WTC11 (cell line): Measurements from ENCODE around the gene CSPG4. TPM values are rescaled to one million over a fixed set of nuclear protein-coding genes. Genes with fewer than 3 reads are reported as not detected.
A peak's percentile ranks its signal among the peaks of the same experiment; 100 is the strongest.

Experiments
- ATAC-seq: fragments of 200-7000 bp; cut with Tn5 transposase; 2 replicates; pipeline ENCODE4 v1.10.0; 2021; ENCODE audit warnings: mild to moderate bottlenecking, moderate library complexity
- CTCF ChIA-PET: fragments of 300-600 bp; sonication (Branson Sonifier 250); formaldehyde crosslinking; loops from one replicate; lab custom pipeline; 2021; ENCODE audit warnings: antibody characterized with exemption; lab: Charles Lee
- POLR2A ChIA-PET: fragments of 350-600 bp; sonication (Branson Sonifier 250); formaldehyde crosslinking; loops from one replicate; lab custom pipeline; 2021; ENCODE audit warnings: antibody characterized with exemption; lab: Charles Lee
- DNase-seq: peaks from one replicate; pipeline ENCODE4 v3.0.0; 2021; ENCODE audit warnings: low spot score
- H3K27ac Mint-ChIP-seq: 2 replicates; pipeline ENCODE4 v1.8.0; 2021; ENCODE audit warnings: mixed read lengths
- H3K27me3 Mint-ChIP-seq: 2 replicates; pipeline ENCODE4 v1.8.0; 2021; ENCODE audit warnings: low read depth, mild to moderate bottlenecking, moderate library complexity, mixed read lengths
- H3K36me3 Mint-ChIP-seq: 2 replicates; pipeline ENCODE4 v1.8.0; 2021; ENCODE audit warnings: mixed read lengths
- H3K4me1 Mint-ChIP-seq: 2 replicates; pipeline ENCODE4 v1.8.0; 2022; ENCODE audit warnings: mixed read lengths
- H3K4me3 Mint-ChIP-seq: 2 replicates; pipeline ENCODE4 v1.8.0; 2021; ENCODE audit warnings: mild to moderate bottlenecking, moderate library complexity, mixed read lengths
- H3K9me3 Mint-ChIP-seq: 2 replicates; pipeline ENCODE4 v1.8.0; 2021; ENCODE audit warnings: mixed read lengths
- ATF1 ChIP-seq: sonication (generic); formaldehyde crosslinking; IDR thresholded peaks from 2 replicates; pipeline ENCODE4 v1.8.1; 2023; ENCODE audit warnings: mild to moderate bottlenecking, moderate library complexity, missing genetic modification reagents
- CREB1 ChIP-seq: sonication (generic); formaldehyde crosslinking; IDR thresholded peaks from 2 replicates; pipeline ENCODE4 v1.8.0; 2023; ENCODE audit warnings: mild to moderate bottlenecking, missing genetic modification reagents
- FOXJ3 ChIP-seq: sonication (generic); formaldehyde crosslinking; IDR thresholded peaks from 2 replicates; pipeline ENCODE4 v1.9.0; 2021; ENCODE audit warnings: missing genetic modification reagents, mild to moderate bottlenecking, borderline replicate concordance
- FOXP1 ChIP-seq: sonication (generic); formaldehyde crosslinking; IDR thresholded peaks from 2 replicates; pipeline ENCODE4 v1.8.0; 2022; ENCODE audit warnings: missing genetic modification reagents, mild to moderate bottlenecking, moderate library complexity, borderline replicate concordance
- HMGA2 ChIP-seq: fragments of 250-450 bp; sonication (Bioruptor Pico); IDR thresholded peaks from 2 replicates; pipeline ENCODE4 v1.4.0; 2021; ENCODE audit warnings: mild to moderate bottlenecking, moderate library complexity
- IRF2 ChIP-seq: sonication (generic); formaldehyde crosslinking; IDR thresholded peaks from 2 replicates; pipeline ENCODE4 v1.8.0; 2022; ENCODE audit warnings: low read depth, missing genetic modification reagents, borderline replicate concordance
- NR2C2 ChIP-seq: sonication (generic); formaldehyde crosslinking; IDR thresholded peaks from 2 replicates; pipeline ENCODE4 v1.8.0; 2022; ENCODE audit warnings: mild to moderate bottlenecking, missing genetic modification reagents
- NR3C1 ChIP-seq: sonication (generic); formaldehyde crosslinking; conservative IDR thresholded peaks from 2 replicates; pipeline ENCODE4 v1.8.1; 2023; ENCODE audit warnings: low read depth, mild to moderate bottlenecking, missing genetic modification reagents
- RELA ChIP-seq: sonication (generic); formaldehyde crosslinking; IDR thresholded peaks from 2 replicates; pipeline ENCODE4 v1.8.1; 2022; ENCODE audit warnings: missing genetic modification reagents, mild to moderate bottlenecking, borderline replicate concordance
- TCF7 ChIP-seq: sonication (generic); formaldehyde crosslinking; IDR thresholded peaks from 2 replicates; pipeline ENCODE4 v1.8.0; 2022; ENCODE audit warnings: mild to moderate bottlenecking, low read depth, missing genetic modification reagents, moderate library complexity
- ZBTB21 ChIP-seq: sonication (generic); formaldehyde crosslinking; IDR thresholded peaks from 2 replicates; pipeline ENCODE4 v1.8.1; 2023; ENCODE audit warnings: mild to moderate bottlenecking, missing genetic modification reagents, borderline replicate concordance
- ZNF219 ChIP-seq: sonication (generic); formaldehyde crosslinking; IDR thresholded peaks from 2 replicates; pipeline ENCODE4 v1.8.0; 2023; ENCODE audit warnings: missing genetic modification reagents, mild to moderate bottlenecking, borderline replicate concordance
- ZNF317 ChIP-seq: sonication (generic); formaldehyde crosslinking; IDR thresholded peaks from 2 replicates; pipeline ENCODE4 v1.8.1; 2023; ENCODE audit warnings: low read depth, mild to moderate bottlenecking, moderate library complexity, missing genetic modification reagents, borderline replicate concordance
- total RNA-seq: library from RNA; stranded (reverse); gene quantifications from 3 replicates; pipeline ENCODE4 v1.2.3, GENCODE V29; 2021
- TF ChIP-seq, protein P1 (sequence below): fragments of 250-450 bp; sonication (Bioruptor Pico); IDR thresholded peaks from 2 replicates; pipeline ENCODE4 v1.9.0; 2021; ENCODE audit warnings: mild to moderate bottlenecking, borderline replicate concordance
- TF ChIP-seq, protein P2 (sequence below): sonication (generic); formaldehyde crosslinking; IDR thresholded peaks from 2 replicates; pipeline ENCODE4 v1.8.1; 2023; ENCODE audit warnings: mild to moderate bottlenecking, missing genetic modification reagents
- TF ChIP-seq, protein P3 (sequence below): sonication (generic); formaldehyde crosslinking; IDR thresholded peaks from 2 replicates; pipeline ENCODE4 v1.8.1; 2023; ENCODE audit warnings: mild to moderate bottlenecking, missing genetic modification reagents
- TF ChIP-seq, protein P4 (sequence below): fragments of 250-450 bp; sonication (Bioruptor Pico); conservative IDR thresholded peaks from 2 replicates; pipeline ENCODE4 v1.9.0; 2021; ENCODE audit warnings: mild to moderate bottlenecking
- TF ChIP-seq, protein P5 (sequence below): sonication (generic); formaldehyde crosslinking; conservative IDR thresholded peaks from 2 replicates; pipeline ENCODE4 v1.8.1; 2022; ENCODE audit warnings: mild to moderate bottlenecking, missing genetic modification reagents
- TF ChIP-seq, protein P6 (sequence below): sonication (generic); formaldehyde crosslinking; IDR thresholded peaks from 2 replicates; pipeline ENCODE4 v1.8.1; 2022; ENCODE audit warnings: missing genetic modification reagents, borderline replicate concordance
- TF ChIP-seq, protein P7 (sequence below): sonication (generic); formaldehyde crosslinking; IDR thresholded peaks from 2 replicates; pipeline ENCODE4 v1.8.1; 2022; ENCODE audit warnings: mild to moderate bottlenecking, moderate library complexity, missing genetic modification reagents

Gene CSPG4
- total RNA-seq, 1 experiment from 2014 or later: 2.9 TPM

DNA sequence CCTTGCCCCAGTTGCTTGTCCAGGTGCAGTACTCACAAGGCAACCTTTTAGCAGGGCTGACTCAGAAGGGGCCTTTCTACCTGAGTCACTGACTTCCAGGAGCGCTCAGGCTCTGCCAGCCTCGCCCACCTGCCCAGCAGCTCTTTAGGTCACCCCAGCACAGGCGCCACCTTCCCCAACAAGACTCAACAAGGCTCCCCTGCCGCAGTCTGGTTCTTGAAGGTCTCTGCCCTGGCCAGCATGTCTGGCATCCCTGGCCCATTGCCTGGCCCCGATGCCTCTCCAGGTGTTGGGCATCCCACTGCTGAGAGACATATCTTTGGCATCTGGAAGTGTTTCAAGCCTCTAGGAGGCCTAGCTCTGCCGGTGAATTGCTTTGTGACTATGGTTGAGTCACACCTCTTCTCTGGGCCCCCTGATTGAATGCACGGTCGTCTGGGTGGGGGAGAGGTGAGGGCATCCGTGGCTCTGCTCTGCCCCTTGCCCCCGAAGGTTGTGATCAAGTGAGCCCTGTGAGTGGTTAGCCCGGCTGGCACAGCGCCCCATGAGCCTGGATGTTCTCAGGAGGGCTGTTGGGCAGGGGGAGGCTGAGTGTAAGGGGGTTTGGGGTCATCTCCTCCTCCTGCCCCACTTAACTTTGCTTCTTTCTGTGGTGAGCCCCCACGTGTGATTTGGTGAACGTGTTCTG lies 43.3 kb downstream of the CSPG4 start:
- no peaks in the 10 kb centered on the region for H3K27me3 Mint-ChIP-seq
- H3K27ac Mint-ChIP-seq: peak overlapping the region; percentile 18; the same call in 1 of the 2 replicates
- ChIA-PET POLR2A (no interaction called here), CTCF (interaction anchor here (0.5 to 1.1 kb wide), 4 partner anchors 31 to 789 kb away, joined by 3 to 5 read pairs (median 4); partner anchors contain the start of gene SIN3A)
- H3K4me3 Mint-ChIP-seq: no peak overlapping the region
- no peak for DNase-seq
- TF ChIP-seq ZNF219 (no peak), ZNF317 (CRISPR knock-in tag) (no peak), NR3C1 (CRISPR knock-in tag) (no peak), IRF2 (CRISPR knock-in tag) (no peak), FOXP1 (CRISPR knock-in tag) (no peak)
- TF ChIP-seq, protein P1, sequence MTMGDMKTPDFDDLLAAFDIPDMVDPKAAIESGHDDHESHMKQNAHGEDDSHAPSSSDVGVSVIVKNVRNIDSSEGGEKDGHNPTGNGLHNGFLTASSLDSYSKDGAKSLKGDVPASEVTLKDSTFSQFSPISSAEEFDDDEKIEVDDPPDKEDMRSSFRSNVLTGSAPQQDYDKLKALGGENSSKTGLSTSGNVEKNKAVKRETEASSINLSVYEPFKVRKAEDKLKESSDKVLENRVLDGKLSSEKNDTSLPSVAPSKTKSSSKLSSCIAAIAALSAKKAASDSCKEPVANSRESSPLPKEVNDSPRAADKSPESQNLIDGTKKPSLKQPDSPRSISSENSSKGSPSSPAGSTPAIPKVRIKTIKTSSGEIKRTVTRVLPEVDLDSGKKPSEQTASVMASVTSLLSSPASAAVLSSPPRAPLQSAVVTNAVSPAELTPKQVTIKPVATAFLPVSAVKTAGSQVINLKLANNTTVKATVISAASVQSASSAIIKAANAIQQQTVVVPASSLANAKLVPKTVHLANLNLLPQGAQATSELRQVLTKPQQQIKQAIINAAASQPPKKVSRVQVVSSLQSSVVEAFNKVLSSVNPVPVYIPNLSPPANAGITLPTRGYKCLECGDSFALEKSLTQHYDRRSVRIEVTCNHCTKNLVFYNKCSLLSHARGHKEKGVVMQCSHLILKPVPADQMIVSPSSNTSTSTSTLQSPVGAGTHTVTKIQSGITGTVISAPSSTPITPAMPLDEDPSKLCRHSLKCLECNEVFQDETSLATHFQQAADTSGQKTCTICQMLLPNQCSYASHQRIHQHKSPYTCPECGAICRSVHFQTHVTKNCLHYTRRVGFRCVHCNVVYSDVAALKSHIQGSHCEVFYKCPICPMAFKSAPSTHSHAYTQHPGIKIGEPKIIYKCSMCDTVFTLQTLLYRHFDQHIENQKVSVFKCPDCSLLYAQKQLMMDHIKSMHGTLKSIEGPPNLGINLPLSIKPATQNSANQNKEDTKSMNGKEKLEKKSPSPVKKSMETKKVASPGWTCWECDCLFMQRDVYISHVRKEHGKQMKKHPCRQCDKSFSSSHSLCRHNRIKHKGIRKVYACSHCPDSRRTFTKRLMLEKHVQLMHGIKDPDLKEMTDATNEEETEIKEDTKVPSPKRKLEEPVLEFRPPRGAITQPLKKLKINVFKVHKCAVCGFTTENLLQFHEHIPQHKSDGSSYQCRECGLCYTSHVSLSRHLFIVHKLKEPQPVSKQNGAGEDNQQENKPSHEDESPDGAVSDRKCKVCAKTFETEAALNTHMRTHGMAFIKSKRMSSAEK (CRISPR knock-in tag): no peak
- TF ChIP-seq, protein P2, sequence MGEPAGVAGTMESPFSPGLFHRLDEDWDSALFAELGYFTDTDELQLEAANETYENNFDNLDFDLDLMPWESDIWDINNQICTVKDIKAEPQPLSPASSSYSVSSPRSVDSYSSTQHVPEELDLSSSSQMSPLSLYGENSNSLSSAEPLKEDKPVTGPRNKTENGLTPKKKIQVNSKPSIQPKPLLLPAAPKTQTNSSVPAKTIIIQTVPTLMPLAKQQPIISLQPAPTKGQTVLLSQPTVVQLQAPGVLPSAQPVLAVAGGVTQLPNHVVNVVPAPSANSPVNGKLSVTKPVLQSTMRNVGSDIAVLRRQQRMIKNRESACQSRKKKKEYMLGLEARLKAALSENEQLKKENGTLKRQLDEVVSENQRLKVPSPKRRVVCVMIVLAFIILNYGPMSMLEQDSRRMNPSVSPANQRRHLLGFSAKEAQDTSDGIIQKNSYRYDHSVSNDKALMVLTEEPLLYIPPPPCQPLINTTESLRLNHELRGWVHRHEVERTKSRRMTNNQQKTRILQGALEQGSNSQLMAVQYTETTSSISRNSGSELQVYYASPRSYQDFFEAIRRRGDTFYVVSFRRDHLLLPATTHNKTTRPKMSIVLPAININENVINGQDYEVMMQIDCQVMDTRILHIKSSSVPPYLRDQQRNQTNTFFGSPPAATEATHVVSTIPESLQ: no peak
- TF ChIP-seq, protein P3, sequence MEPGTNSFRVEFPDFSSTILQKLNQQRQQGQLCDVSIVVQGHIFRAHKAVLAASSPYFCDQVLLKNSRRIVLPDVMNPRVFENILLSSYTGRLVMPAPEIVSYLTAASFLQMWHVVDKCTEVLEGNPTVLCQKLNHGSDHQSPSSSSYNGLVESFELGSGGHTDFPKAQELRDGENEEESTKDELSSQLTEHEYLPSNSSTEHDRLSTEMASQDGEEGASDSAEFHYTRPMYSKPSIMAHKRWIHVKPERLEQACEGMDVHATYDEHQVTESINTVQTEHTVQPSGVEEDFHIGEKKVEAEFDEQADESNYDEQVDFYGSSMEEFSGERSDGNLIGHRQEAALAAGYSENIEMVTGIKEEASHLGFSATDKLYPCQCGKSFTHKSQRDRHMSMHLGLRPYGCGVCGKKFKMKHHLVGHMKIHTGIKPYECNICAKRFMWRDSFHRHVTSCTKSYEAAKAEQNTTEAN (CRISPR knock-in tag): no peak
- H3K4me1 Mint-ChIP-seq: peaks cover 20% of the 10 kb centered on the region
- H3K9me3 Mint-ChIP-seq: no peaks in the 10 kb centered on the region
- H3K36me3 Mint-ChIP-seq: no peaks in the 10 kb centered on the region; the same call in 1 of the 2 replicates
- ATAC-seq: no peak

DNA sequence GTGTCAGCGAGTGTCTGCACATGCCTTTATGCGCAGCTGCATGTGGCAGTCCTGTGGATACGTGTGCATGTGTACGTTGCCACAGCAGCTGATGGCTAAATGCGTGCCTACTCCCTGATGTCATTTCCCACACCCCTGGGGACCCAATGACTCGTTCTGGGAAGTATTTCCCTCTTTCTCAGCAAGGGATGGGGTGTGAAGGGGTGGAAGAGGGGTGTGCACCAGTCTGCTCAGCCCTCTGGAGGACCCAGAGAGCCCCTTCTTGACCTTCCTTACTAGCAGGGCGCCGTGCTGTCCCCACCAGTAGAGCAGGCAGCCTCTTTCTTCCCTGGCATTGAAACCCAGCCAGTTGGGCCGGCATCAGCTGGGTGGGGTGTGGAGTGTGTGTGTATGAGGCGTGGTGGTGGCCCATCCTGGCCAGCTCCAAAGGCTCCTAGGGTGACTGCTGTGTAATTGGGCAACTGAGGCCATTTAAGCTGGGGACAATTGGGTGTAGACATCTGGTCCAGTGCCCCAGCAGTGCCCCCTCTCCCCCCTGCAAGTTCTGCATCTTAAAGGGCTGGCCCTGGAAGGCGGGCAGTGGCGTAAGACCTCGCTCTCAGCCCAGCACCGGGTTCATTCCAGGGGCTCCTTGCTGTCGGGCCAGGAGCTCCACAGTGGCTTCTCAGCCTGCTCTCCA lies 45.7 kb downstream of the CSPG4 start:
- Mint-ChIP-seq H3K27me3 (no peaks in the 10 kb centered on the region), H3K4me1 (peaks cover 4% of the 10 kb centered on the region), H3K4me3 (no peak overlapping the region), H3K9me3 (no peaks in the 10 kb centered on the region), H3K36me3 (no peaks in the 10 kb centered on the region; the same call in 1 of the 2 replicates), H3K27ac (peak overlapping the region; percentile 33; the same call in 1 of the 2 replicates)
- ChIA-PET POLR2A (no interaction called here), CTCF (interaction anchor here (0.6 to 0.9 kb wide), 2 partner anchors 19 to 66 kb away, joined by 3 read pairs; partner anchors contain the start of gene SNX33)
- no peak for ATAC-seq
- no peak for DNase-seq
- TF ChIP-seq, protein P4, sequence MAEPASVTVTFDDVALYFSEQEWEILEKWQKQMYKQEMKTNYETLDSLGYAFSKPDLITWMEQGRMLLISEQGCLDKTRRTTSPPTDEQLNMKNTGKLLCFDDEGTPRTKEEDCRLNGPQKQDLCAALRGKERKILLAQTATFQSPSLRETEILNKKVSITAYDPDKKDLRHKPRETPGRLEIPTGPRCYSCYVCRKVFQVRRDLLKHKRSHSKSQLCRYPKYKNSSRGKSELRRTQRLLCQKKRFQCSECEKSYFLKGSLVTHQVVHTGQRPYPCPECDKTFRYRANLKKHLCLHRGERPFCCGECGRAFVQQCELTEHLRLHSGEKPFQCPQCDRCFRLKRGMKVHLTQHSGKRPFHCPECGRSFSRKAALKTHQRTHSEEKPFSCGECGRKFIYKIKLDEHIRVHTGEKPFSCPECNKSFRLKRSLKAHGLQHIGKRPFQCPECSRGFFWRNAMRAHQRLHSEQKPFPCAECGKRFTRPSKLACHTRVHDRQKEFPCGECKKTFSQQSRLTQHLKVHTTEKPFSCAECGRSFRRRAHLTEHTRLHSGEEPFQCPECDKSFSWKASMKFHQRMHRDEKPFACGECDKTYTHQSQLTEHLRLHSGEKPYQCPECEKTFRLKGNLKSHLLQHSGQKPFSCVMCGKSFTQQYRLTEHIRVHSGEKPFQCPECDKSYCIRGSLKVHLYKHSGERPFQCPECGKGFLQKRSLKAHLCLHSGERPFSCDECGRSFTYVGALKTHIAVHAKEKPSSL (CRISPR knock-in tag): no peak
- TF ChIP-seq RELA (CRISPR knock-in tag) (no peak), NR3C1 (CRISPR knock-in tag) (no peak), FOXJ3 (CRISPR knock-in tag) (no peak), CREB1 (CRISPR knock-in tag) (no peak), ZBTB21 (CRISPR knock-in tag) (no peak), TCF7 (CRISPR knock-in tag) (no peak), HMGA2 (CRISPR knock-in tag) (no peak), NR2C2 (CRISPR knock-in tag) (no peak), ATF1 (CRISPR knock-in tag) (no peak)
- TF ChIP-seq, protein P5, sequence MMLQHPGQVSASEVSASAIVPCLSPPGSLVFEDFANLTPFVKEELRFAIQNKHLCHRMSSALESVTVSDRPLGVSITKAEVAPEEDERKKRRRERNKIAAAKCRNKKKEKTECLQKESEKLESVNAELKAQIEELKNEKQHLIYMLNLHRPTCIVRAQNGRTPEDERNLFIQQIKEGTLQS (CRISPR knock-in tag): no peak
- TF ChIP-seq, protein P6, sequence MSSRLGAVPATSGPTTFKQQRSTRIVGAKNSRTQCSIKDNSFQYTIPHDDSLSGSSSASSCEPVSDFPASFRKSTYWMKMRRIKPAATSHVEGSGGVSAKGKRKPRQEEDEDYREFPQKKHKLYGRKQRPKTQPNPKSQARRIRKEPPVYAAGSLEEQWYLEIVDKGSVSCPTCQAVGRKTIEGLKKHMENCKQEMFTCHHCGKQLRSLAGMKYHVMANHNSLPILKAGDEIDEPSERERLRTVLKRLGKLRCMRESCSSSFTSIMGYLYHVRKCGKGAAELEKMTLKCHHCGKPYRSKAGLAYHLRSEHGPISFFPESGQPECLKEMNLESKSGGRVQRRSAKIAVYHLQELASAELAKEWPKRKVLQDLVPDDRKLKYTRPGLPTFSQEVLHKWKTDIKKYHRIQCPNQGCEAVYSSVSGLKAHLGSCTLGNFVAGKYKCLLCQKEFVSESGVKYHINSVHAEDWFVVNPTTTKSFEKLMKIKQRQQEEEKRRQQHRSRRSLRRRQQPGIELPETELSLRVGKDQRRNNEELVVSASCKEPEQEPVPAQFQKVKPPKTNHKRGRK (CRISPR knock-in tag): no peak
- TF ChIP-seq, protein P7, sequence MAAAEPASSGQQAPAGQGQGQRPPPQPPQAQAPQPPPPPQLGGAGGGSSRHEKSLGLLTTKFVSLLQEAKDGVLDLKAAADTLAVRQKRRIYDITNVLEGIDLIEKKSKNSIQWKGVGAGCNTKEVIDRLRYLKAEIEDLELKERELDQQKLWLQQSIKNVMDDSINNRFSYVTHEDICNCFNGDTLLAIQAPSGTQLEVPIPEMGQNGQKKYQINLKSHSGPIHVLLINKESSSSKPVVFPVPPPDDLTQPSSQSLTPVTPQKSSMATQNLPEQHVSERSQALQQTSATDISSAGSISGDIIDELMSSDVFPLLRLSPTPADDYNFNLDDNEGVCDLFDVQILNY (CRISPR knock-in tag): no peak
